GM19099 (cell line): ENCODE measurements around the gene TOMM70.

ENCODE experiments used
- POLR2A ChIP-seq: IDR thresholded peaks from 3 replicates; pipeline ENCODE4 v1.6.1; 2011; ENCODE audit warnings: low read depth; ENCODE audit not compliant: insufficient read length; ENCODE audit errors: extremely low read depth

TOMM70 gene

DNA sequence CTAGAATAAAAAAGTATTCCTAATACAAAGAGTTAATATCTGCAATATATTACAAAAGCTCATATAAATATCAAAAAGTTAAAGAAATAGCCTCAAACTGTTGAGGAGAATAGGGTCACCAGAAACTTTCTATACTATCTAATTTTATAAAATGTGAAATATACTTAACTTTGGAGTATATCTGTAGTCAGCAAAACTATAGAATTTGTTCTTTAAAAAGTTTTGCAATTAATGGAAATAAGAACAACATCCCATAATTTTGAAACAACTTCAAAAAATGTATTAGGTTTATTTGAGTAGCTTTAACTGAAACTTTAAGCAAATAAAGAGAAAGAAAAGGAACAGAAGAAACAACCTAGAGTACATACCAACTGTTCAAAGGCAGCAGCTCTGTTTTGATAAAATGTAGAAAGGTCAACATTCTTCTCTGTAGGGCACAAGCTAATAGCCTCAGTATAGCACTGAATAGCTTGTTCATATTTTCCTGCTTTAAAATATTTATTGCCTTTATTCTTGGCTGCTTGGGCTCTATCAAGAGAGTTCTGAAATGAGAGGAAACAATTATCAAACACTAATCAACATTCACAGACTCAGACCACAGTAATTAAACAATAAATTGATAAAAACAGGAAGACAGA lies 14.3 kb downstream of the TOMM70 start:
- no peak for TF ChIP-seq POLR2A

DNA sequence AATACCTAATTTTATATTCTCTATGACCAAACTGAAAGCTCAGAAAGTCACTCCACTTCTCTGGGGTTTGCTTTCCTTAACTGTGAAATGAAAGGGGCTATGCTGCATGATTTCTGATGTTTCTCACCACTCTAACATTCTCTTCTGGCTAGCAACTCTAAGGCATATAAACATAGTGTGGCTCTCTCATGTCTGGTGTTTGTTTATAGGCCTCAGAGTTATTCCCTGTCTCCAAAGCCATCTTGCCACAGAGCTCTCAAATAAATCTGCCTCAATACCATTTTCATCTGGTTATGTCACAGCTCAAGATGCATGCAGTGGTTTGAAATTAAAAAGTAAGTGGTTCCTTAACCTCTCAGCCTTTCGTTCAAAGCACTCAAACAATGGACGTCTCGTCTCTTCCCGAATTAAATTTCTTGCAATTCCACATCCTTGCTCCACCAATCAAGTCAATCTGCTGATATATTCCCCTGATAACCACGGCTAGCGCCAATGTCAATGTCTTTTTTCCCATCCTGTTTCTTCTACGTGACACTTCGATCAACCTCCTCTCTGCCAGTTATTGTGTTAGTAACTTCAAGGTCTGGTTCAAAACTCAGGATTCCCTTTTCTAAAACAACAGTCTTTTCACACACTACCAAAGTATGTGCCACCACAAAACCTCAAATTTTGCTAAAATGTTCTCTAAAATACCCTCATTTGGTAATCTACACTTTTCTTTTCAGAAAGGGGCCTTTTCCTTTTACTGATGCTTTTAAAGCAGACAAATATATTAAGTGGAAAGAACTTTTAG lies 16.0 kb downstream of the TOMM70 start:
- no peak for TF ChIP-seq POLR2A

DNA sequence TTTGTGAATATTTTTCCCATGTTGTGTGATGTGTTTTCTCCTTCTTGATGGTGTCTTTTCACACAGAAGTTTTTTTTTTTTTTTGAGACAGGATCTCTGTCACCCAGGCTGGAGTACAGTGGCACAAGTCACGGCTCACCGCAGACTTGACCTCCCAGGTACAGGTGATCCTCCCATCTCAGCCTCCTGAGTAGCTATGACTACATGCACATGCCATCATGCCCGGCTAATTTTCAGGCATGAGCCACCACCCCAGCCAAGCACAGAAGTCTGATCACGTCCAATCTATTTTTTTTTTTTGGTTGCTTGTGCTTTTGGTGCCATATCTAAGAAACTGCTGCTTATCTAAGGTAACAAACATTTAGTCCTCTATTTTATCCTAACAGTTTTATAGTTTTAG lies 24.6 kb downstream of the TOMM70 start:
- TF ChIP-seq POLR2A, result no peak

DNA sequence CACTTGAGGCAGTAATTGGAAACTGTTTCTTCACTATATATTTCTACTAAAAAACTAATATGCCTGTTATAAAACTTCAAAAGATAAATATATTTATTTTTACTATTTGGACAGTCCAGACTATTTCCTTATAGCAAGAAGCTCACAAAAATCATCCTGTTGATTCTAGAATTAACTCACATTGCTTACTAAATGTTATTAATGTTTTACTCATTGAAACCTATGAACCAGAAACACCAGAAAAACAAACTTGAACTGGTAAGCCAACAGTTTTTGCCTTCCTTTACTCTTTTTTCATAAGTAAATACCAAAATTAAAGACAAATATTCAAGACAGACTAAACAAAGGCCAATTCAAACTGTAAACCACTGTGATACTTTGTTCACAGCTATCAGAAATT lies 26.4 kb downstream of the TOMM70 start:
- TF ChIP-seq POLR2A, result no peak

DNA sequence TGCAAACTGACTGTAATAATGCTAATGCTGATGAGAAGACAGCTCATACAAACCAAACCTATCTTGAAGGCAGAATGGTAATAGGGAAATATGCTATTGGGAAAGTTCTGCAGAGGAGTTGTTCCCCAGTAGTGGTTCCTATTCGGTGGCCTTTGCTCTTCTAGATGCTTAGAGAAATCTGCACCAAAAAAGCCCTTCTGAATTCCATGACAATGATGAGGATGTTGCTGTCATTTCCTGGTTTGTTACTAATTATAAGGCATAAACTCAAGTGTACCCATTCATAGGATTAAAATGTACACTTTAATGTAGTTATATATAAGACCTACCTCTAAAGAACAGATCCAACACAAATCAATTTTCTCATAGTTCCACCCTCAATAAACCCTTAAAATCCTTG lies 30.1 kb downstream of the TOMM70 start:
- TF ChIP-seq POLR2A, result no peak

DNA sequence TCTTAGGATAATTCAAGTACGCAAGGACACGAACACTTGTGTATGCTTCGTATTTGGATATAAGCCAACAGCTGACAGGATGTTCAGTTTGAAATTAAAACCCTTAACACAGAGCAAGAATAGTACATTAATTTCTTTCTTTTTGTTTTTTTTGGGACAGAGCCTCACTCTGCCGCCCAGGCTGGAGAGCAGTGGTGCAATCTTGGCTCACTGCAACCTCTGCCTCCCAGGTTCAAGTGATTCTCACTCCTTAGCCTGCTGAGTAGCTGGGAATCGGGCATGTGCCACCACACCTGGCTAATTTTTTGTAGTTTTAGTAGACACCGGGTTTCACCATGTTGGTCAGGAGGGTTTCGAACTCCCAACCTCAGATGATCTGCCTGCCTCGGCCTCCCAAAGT lies 32.4 kb downstream of the TOMM70 start:
- TF ChIP-seq POLR2A, result no peak

DNA sequence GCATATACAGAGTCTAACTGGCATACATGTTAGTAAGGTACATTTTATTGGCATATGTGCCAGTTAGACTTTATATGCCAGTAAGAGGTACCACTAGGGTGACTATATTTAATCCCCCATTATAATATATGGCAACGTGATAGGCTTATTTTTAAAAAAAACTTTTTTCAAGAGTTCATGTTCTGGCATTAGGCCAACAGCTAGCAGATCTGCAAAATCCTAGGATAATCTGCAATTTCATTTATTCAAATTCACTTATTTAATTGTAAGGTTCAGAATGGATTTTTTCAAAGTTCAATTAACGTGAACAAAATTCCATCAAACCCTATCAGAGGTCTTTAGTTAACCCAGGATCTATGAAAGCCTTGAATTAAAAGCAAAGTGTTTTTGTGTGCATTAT lies 34.5 kb downstream of the TOMM70 start:
- TF ChIP-seq POLR2A, result no peak

DNA sequence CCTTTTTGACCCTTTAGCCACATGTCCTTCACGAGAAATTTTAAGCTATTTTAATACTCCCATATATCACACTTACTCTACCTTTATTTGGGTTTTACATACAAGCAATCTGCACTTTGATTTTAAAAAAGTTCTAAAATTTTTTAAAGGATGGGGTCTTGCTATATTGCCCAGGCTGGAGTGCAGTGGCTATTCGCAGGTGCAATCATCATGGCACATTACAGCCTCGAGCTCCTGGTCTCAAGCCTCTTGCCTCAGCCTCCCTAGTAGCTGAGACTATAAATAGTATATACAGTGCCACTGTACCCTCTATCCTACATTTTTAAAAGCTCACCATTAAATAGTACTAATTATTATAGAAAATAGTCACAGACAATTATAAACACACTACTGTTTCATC lies 36.5 kb downstream of the TOMM70 start:
- TF ChIP-seq POLR2A, result no peak

DNA sequence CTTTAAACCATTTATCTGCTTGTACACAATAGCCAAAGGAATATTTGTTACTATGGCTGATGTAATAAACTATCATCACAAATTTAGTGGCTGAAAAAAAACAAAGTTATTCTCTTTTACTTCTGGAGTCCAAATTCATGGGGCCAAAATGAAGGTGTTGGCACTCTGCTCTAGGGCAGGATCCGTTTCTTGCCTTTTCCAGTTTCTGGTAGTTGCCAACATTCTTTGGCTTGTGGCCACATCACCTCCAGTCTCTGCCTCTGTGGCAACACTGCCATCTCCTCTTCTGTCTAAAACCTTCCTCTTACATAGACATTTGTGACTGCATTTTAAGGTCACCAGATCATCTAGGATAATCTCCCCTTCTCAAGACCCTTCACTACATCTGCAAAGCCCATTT lies 39.0 kb downstream of the TOMM70 start:
- no peak for TF ChIP-seq POLR2A

DNA sequence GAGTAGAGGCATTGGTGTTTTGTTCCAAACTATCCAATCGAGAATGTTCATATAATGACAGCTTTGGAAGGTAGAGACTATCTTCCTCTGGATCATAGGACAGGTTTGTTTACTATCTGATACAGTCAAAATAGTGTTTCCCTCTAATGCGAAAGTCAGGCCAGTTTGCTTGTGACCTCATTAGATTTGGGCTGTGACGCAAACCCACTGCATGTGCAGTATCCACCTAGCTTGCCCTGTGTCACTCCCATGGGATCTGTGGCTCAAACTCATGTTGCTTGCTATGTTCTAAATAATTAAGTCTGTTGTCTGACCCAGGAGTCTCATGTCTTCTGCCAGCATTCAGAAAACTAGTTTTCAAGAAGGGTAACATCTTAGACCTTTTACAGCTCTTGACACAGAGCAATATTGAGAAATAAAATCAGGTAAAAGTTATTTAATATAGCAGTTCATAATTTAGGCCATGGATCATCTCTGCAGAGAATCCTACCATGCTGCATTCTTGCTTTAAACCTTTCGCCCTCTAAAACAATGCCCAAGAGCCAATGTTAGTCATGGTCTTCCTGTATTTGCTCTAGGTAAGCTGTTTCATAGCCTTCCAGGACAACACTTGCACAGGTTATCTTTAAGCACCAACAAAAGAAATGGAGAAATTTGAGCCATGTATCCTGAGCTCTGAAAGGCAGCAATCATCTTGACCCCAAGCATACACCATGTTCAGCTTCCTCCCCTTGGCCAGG lies 40.0 kb downstream of the TOMM70 start:
- TF ChIP-seq POLR2A, result no peak

DNA sequence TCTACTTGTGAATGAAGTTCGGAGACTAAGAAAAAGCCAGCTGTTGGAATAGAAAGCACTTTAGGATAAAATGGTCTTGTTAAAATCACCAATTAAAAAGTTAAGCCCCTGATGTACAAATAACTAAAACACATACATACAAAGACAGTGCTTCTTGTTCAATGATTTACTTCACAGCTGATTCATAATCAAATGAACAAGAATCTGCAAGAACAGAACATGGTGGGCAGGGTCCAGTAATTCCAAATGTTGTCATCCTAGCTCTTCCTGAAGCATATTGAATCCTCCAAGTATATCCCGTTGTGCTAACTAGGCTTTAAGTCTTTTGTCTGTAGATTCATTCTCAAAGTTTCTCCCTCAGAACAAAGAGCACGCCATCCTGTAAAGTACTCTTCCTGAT lies 41.9 kb downstream of the TOMM70 start:
- no peak for TF ChIP-seq POLR2A

DNA sequence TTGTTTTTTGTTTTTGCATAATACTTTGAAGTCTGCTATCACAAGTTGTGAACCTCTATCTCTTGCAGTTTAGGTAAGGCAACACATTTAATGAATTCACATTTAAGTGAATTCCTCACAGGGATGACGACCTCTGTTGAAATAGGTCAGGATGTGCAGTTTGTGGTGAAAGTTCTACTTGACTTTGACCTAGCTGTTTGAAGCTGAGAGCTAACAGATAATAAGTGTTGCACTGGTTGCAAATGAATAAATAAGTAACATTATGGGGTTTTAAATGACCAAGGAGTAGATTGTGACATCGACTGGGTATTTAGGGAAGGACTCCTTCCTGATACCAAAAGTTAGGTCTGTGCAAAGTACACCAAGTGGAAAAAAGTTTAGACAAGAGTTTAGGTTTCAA lies 42.5 kb downstream of the TOMM70 start:
- no peak for TF ChIP-seq POLR2A

DNA sequence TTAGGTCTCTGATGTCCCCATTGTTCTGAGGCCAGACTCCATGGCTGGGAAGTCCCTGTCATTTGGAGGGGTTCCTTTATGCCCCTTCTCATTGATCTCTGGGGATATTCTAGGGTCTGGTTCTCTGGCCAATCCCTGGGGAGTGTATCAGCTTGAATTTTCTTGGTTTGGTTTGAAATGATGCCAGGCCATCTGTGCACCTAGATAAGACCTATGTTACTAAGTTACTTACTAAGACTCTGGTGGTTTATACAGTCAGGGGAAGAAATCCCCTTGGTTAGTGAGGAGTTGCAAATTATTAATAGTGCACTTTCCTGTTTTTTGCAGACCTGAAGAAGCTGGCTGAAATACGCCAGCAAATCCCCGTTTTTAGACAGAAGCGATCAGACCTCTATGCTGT lies 46.0 kb downstream of the TOMM70 start:
- TF ChIP-seq POLR2A, result no peak

DNA sequence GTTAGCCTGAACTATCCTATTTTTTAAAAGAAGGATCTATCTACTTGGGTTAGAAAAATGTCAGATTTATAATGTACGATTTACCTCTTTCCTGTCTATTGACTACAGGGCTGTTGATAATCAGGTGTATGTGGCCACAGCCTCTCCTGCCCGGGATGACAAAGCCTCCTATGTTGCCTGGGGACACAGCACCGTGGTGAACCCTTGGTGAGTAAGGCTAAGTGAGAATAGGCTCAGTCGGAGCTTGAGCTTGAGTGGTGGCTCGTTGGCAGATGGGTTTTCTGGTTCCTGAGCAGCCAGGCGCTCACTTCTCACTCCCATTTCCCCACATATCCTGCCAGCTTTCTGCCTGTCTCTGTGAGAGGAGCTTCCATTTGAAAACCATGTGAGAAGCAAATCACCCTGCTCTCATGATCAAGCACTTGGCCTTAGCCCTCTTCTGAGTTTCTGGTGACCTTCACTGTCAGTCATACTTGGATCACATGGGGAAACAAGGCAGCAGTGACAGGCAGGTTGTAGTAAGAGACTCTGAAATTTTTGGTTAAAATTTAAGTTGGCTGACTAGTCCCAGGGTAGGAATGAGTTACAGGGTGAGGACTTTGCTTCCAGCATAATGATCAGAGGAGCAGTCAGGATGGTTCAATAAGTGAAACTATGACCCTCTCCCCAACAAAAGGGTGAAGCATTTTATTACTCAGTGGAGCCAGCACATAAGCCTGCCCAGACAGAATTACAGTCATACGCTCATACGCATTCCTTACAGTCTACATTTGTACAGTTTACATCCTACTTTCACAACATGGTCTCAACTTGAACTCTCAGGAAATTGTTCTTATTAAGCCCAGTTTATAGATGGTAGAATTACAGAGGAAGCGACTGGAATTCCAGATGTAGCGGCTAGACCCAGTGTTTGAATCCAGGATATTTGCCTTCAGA lies 48.3 kb downstream of the TOMM70 start:
- no peak for TF ChIP-seq POLR2A

DNA sequence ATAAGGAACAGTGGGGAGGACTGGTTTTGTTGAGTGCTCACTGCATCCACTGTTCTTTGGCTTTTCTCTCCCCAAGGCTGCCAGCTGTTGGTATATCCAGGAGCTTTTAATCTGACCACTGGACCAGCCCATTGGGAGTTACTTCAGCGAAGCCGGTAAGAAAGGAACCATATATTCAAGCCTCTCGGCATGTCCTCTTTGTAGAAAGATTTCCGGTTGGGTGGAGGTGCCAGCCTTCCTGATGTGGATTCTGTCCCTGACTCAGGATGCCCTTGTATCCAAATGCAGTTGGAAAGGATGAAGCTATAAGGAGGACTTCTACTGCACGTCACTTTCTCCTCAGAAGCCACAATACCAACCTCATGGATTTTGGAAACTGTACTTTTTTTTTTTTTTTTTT lies 52.2 kb downstream of the TOMM70 start:
- TF ChIP-seq POLR2A, result no peak
